Measurements from ENCODE around the gene POLR3B.
"Not testable (repeated sequence)": the region's sequence is repeated elsewhere in the genome, so short reads cannot be mapped to it uniquely, and the experiment has no call there.

POLR3B gene

GRCh38 chr12:106357549-106358395 is at the start of gene POLR3B:
Gene POLR3B (plus strand): TSS chr12:106357748. CDS start chr12:106357880, 132 bp downstream.
- DNase-seq, result peak; percentile 98

- no peak for DNase-seq
These were observed 49.4 kb upstream of the POLR3B start for GRCh38 chr12:106308121-106308520.

GRCh38 chr12:106308611-106309010 is 48.9 kb upstream of the POLR3B start:
- no peak for DNase-seq

GRCh38 chr12:106309671-106310505 is 47.7 kb upstream of the POLR3B start:
- DNase-seq, result no peak

- DNase-seq, result no peak
These were observed 46.9 kb upstream of the POLR3B start for GRCh38 chr12:106310687-106311086.

GRCh38 chr12:106311139-106311538 is 46.4 kb upstream of the POLR3B start:
- DNase-seq, result no peak

GRCh38 chr12:106313413-106313812 is 44.1 kb upstream of the POLR3B start:
- DNase-seq, result not testable (repeated sequence)

GRCh38 chr12:106315523-106315922 is 42.0 kb upstream of the POLR3B start:
- no peak for DNase-seq

GRCh38 chr12:106317406-106318082 is 40.0 kb upstream of the POLR3B start:
- no peak for DNase-seq

- no peak for DNase-seq
These were observed 36.3 kb upstream of the POLR3B start for GRCh38 chr12:106321139-106321850.

GRCh38 chr12:106323537-106323936 is 34.0 kb upstream of the POLR3B start:
- DNase-seq, result no peak

GRCh38 chr12:106327309-106327869 is 30.2 kb upstream of the POLR3B start:
- DNase-seq, result no peak

GRCh38 chr12:106328735-106329134 is 28.8 kb upstream of the POLR3B start:
- no peak for DNase-seq

GRCh38 chr12:106329231-106329982 is 28.1 kb upstream of the POLR3B start:
- DNase-seq, result no peak

GRCh38 chr12:106331599-106331998 is 25.9 kb upstream of the POLR3B start:
- no peak for DNase-seq

GRCh38 chr12:106332536-106332935 is 25.0 kb upstream of the POLR3B start:
- DNase-seq, result no peak

GRCh38 chr12:106333010-106333409 is 24.5 kb upstream of the POLR3B start:
- DNase-seq, result no peak

GRCh38 chr12:106333756-106334155 is 23.8 kb upstream of the POLR3B start:
- DNase-seq, result no peak

- DNase-seq, result no peak
These were observed 16.3 kb upstream of the POLR3B start for GRCh38 chr12:106341086-106341877.

- DNase-seq, result peak; percentile 65
These were observed 14.9 kb upstream of the POLR3B start for GRCh38 chr12:106342397-106343213.

Data from right forelimb (tissue), 1 donor.